Activated effector memory CD4-positive, alpha-beta T cell treated with anti-CD3 and anti-CD28 coated beads, Interleukin-2, amount 50 U/mL, for 16 hours (primary cell): ENCODE results near the gene EPAS1.

Experiments used
- DNase-seq: peaks from one replicate; pipeline ENCODE4 v3.0.0-alpha.2; 2020

Gene EPAS1

DNA sequence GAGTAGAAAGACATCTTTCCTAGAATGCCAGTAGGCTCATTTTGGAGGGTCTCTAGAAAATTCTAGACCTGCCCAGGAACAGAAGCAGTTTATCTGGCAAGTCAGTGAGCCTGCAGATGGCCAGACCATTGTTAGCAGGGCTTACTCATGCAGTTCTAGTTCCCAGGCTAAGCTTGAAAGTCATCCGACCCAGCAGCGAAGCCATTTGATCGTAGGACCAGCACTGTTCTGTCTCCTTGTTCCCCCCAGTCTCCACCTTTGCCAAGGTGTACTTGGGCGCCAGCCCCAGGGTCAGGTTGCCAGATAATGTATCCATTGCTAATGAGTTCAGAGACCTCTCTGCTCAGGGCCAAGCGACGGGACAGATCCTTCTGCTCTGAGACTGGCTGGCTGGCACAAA lies 70.1 kb downstream of the EPAS1 start:
- no peak for DNase-seq

DNA sequence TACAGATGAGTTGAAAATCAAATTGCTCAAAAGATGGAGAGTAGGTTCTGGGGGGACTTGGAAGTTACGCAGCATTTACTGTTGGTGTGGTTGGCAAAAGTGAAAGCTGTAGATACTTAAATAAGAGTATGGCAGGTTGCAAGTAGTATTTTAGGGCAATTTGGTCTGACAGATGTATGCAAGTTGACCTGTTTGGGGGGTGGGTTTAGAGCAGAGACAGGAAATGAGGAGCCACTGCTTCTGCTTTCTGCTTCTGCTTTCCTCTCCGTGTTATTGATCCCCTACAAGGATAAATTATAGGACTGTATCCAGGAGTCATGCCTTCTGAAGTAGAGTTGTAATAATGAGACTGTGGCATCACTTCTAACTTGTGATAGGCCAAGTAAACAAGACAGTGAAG lies 71.2 kb downstream of the EPAS1 start:
- no peak for DNase-seq

DNA sequence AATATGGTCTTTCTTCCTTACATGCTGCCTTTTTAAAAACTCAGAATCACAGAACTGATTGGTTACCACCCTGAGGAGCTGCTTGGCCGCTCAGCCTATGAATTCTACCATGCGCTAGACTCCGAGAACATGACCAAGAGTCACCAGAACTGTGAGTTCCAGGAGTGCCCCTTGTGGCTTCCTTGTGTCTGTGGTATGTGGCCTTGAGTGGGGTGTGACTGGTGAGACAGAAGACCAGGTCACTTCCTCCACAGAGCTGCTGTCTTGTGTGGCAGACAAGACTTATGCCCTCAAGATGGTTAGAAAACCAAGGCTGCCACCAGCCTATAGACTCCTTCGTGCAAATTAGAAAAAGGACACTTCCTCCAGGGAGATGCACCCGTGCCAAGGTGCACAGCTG lies 72.6 kb downstream of the EPAS1 start:
- DNase-seq, result no peak

DNA sequence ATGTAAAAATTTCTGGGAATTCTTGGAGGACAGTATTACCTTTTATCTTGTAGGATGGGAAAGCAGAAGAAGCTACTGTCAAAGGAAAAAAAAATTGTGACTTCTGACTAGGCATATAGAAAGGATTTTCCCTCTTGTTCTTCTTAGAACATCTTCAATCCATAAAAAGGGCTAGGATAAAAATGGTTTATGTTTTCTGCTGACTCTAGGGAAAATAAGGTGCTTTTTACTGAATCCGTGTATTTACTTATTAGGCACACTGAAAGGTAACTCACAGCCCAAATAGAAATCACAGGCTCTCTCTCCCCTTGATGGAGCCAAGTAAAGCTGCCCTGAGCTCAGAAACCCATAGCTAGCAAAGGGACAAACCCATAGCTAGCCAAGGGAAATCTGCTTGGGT lies 74.6 kb downstream of the EPAS1 start:
- DNase-seq, result no peak

DNA sequence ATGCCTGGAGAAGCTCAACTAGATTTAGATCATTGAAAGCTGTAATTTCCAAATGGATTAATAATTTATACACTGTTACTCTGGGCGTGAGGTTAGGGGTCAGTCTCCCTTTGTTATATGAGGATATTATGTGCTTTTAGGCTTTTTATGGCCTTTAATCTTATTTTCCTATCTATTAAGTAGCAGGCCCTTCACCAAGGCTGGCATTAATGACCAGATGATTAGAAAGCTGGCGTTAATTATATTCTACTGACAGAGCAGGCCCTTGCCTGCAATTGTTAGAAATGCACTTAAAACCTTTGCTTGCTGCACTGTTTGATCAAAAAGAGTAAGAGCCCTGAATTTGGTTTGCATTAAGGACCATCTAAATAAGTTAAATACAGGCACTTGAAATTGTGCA lies 75.3 kb downstream of the EPAS1 start:
- DNase-seq, result no peak

DNA sequence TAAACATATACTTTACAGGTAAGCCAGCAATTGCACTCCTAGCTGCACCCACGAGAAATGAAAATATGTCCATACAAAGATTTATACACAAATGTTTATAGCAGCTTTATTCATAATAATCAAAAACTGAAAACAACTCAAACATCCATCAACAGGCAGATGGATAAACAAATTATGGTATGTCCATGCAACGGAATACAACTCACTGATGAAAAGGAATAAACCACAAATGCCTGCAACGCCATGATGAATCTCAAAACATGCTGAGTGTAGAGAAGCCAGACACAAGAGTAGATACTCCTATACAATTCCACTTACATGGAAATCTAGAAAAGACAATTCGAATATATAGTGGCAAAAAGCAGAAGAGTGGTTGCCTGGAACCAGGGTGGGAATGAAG lies 76.0 kb downstream of the EPAS1 start:
- DNase-seq, result no peak

DNA sequence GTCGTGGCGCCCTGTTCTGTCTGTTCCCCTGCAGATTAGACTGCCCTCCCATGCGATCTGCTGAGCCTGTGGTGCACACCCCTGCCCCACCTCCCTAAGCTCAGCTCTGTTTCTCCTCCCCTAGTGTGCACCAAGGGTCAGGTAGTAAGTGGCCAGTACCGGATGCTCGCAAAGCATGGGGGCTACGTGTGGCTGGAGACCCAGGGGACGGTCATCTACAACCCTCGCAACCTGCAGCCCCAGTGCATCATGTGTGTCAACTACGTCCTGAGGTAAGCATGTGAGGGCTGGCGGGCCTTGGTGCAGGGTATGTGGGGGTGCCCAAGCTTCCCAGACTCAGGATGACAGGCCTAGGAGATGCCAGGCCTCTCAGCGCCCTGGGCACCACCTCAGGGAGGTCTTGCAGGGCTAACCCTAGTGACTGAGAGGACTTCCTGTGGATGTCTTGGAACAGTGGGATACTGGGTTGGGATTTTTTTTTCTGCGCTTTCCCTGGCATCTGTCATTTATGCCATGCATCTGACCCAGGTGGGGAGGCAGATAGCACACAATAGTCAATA lies 78.4 kb downstream of the EPAS1 start:
- DNase-seq, result no peak

DNA sequence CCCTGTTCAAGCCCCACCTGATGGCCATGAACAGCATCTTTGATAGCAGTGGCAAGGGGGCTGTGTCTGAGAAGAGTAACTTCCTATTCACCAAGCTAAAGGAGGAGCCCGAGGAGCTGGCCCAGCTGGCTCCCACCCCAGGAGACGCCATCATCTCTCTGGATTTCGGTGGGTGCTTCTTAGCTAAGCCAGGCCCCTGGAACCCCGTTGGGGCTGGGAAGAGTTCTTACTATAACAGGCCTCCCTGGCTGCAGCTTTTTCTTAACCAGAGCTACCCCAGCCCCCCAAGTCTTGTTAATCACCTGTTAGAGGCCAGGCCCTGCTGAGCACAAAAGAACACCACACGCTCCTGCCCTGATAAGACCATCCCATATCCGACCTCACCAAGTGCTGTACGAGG lies 79.4 kb downstream of the EPAS1 start:
- no peak for DNase-seq

DNA sequence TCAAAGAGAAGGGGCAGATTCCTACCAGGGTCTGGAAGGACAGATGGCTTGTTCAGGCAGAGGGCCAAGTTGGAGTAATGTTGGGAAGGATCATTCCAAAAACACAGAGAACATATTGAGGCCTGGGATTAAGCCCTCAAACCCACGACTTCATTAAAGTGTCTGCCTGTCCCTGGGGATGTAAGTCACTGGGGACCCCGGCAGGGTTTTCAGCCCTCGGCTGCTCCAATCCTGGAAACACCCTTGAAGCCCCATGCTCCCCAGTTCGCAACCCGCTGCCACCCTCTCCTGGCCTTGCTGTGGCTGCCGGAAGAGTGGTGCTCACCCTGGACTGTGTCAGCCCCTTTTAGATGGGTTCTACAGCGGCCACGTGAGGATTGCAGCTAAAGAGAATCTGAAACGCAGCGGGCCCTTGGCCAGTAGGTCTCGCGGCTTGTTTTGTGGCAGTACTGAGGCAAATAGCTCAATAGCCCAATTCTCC lies 79.9 kb downstream of the EPAS1 start:
- DNase-seq, result no peak

DNA sequence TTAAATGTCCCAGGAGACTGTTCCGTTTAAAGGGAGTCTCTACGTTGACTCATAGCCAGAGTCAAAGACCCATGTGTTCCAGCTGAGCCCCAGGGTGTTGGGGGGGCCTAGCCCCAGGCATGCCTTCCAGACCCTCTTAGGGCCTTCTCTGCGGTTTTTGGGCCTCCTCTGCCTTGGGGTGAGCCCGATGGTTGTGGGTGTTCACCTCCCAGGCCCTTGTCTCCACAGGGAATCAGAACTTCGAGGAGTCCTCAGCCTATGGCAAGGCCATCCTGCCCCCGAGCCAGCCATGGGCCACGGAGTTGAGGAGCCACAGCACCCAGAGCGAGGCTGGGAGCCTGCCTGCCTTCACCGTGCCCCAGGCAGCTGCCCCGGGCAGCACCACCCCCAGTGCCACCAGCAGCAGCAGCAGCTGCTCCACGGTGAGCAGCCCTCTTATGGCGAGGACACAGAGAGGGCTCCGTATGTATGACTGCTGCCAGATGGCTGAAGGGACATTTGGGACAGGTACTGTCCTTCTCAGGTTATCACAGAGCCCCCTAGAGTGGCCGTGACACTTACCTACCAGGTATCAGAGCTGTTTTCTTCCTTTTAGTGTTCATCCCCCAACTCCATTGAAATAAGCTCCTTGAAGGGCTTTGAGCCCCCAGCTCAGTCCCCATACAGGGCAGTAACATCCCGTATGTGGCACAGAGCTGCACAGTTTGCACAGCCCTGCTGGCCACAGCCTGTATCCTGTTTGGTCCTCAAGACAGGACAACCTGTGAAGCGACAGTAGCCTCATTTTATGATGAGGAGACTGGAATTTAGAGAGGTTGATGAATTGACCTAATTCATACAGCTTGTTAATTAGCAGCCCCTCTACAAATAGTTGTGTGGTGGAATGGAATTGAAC lies 80.7 kb downstream of the EPAS1 start:
- DNase-seq, result no peak

DNA sequence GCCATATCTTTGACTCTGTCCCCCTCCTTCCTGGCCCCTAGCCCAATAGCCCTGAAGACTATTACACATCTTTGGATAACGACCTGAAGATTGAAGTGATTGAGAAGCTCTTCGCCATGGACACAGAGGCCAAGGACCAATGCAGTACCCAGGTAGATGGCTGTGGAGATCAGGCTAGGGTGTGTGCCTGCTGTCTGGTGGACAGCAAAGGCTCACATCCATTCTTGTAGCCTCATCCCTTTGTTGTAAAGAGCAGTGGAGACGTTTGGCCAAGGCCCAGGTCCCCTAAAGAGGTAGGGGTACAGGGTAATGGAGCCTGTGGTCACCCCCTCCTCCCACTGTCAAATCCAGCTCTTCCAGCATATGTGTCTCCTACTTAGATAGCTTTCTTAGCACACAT lies 81.4 kb downstream of the EPAS1 start:
- DNase-seq, result no peak

DNA sequence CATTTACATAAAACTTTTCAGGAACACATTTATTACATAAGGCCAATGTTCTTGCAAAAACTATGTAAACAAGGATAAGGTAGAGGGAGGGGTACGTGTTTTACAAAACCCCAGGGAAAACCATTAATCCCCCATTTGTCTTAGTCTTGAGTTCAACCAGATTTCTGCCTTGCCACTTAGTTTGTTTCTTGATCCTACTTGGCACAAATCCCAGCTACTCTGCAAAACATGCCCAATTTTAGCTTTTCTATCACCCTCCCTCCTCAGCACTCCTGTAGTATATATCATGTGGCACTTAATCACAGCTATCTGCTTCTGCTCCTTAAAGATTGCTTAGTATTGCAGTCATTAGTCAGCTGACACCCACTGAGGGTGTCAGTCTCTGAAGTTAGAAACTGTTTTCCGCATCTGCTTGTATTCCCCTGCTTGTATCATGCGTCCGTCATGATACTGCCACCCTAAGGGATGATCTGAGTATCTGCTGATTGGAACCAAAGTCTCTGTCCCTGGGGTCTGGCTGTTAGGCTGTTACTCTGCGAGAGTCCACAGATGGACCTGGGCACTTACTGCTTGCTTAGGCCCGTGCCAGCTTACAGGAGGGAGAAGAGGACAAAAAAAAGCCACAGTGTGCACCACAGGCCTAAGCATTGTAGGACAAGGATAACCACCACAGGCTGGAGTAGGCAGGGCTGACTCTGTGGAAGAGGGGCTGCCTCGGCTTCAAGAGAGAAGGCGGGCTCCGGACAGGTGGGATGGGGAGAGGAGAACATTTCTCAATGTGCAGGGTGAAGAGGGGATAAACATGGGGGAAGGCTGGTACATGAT lies 82.2 kb downstream of the EPAS1 start:
- DNase-seq, result no peak

DNA sequence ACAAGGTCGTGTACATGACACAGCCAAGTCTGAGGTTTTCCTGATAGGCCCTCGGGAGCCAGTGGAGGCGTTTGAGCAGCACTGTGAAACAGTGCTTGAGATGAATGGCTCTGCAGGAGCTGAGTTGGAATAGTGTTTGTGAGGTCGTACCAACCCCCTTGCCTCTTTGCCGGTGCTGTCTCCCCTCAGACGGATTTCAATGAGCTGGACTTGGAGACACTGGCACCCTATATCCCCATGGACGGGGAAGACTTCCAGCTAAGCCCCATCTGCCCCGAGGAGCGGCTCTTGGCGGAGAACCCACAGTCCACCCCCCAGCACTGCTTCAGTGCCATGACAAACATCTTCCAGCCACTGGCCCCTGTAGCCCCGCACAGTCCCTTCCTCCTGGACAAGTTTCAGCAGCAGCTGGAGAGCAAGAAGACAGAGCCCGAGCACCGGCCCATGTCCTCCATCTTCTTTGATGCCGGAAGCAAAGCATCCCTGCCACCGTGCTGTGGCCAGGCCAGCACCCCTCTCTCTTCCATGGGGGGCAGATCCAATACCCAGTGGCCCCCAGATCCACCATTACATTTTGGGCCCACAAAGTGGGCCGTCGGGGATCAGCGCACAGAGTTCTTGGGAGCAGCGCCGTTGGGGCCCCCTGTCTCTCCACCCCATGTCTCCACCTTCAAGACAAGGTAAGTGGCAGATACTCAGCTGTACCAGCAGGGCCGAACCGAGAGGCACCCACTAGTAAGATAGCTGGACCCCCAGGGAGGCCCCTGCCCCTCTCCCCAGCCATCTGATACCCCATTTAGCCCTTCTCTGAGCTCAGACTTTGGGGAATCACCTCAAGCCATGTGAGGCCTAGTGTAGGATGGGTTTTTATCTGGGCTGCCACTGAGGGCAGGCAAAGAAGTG lies 83.1 kb downstream of the EPAS1 start:
- no peak for DNase-seq

DNA sequence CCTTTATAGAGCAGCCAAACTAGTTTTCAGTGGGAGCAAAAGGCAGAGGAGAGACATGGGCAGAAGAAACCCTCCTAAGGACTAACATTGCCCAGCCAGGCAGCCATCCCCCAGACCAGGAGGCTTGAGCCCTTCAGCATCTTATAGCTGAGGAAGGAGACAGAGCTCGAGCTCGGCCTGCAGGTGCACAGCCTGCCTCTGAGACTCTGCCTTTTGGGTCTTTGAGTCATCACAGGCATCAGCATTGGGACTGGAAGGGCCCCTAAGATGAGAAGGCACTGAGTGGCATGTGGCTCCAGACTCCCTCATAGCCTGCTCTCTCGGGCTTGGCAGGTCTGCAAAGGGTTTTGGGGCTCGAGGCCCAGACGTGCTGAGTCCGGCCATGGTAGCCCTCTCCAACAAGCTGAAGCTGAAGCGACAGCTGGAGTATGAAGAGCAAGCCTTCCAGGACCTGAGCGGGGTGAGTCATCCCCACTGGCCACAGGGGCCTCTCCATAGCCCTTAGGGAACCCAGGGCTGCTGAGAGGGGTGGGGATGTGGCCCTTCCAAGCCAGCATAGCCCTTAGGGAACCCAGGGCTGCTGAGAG lies 84.1 kb downstream of the EPAS1 start:
- no peak for DNase-seq

DNA sequence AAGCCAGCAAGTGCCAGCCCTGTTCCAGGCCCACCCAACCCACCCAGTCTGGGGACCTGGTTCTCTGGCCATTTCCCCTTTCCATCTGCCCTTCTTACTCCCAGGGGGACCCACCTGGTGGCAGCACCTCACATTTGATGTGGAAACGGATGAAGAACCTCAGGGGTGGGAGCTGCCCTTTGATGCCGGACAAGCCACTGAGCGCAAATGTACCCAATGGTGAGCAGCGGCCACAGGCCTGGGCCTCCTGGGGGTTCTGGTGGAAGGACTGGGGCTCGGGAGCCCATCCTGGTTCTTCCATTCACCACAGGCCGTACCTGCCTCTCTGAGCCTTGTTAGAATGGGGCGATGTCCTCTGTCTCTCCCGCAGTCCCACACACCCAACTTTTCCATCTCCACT lies 84.7 kb downstream of the EPAS1 start:
- DNase-seq, result no peak

DNA sequence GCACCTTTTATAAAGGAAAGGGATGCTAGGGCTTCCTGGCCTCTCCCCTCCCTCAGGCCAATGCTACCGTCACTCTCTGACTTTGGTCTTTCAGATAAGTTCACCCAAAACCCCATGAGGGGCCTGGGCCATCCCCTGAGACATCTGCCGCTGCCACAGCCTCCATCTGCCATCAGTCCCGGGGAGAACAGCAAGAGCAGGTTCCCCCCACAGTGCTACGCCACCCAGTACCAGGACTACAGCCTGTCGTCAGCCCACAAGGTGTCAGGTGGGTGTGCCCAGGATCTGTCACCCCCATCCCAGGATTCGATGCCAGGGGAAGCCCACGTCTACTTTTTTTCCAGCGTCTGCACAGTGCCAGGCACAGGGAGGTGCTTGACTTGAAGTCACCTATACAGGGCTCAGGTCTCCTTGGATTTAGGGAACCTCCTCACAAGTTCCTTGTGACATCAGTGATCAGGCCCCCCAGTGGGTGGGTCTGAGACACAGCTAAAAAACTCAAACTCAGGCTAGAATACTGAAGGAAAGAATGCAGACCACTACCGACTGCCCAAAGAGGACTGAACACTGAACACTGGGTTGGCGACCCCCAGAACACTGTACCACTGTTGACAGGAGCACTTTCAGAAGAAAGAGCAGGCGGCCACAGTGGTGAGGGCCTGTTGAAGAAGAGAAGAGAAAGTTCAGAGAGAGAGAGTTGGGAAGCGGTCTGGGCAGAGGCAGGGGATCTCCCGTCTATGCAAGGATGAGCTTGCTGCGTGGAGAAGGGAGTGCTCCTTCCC lies 85.3 kb downstream of the EPAS1 start:
- no peak for DNase-seq

DNA sequence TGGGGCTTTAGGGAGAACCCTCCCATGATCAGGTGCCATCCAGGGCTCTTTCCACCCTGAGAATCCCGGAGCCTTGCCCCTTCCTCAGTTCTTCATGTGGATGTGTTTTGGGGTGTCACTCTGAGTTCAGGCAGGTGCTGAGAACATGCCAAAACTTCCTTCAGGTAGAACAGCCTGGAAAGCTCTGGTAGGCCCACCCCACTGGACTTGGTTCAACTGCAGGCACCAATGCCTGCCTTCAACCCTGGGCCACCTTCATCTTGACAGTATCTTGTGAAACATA lies 85.8 kb downstream of the EPAS1 start:
- no peak for DNase-seq

DNA sequence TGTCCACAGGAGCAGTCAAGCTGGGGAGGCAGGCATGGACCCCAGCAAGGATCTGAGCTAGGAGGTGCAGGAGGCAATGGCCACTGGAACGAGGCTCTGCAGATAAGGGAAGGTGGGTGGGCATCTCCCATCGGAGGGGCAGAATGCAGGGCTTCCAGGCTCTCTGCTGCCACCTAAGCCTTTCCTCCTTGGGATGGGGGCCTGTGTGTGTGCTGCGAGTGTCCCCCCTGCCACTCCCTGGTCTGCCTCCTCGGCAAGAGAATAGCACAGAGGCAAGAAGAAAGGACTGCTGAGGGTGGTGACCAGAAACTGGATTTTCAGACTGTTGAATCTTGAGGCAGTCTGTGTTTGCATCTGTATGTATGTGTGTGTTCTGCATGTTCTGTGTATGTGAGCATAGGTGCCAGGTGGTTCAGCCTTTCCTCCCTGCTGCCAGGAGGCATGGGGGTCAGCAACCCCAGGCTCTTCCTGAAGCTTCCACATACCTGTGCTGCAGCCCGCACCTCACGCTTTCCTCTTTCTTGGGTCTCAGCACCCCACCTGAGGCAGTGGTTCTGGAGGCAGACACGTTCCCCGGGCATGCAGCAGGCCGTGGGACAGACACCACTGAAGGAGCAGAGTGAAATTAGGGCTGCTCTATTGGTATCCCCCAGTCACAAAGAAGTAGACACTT lies 86.7 kb downstream of the EPAS1 start:
- DNase-seq, result no peak

DNA sequence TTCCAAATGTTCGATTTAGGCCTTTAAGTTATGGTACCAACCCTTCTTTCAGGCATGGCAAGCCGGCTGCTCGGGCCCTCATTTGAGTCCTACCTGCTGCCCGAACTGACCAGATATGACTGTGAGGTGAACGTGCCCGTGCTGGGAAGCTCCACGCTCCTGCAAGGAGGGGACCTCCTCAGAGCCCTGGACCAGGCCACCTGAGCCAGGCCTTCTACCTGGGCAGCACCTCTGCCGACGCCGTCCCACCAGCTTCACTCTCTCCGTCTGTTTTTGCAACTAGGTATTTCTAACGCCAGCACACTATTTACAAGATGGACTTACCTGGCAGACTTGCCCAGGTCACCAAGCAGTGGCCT lies 87.2 kb downstream of the EPAS1 start:
- no peak for DNase-seq

DNA sequence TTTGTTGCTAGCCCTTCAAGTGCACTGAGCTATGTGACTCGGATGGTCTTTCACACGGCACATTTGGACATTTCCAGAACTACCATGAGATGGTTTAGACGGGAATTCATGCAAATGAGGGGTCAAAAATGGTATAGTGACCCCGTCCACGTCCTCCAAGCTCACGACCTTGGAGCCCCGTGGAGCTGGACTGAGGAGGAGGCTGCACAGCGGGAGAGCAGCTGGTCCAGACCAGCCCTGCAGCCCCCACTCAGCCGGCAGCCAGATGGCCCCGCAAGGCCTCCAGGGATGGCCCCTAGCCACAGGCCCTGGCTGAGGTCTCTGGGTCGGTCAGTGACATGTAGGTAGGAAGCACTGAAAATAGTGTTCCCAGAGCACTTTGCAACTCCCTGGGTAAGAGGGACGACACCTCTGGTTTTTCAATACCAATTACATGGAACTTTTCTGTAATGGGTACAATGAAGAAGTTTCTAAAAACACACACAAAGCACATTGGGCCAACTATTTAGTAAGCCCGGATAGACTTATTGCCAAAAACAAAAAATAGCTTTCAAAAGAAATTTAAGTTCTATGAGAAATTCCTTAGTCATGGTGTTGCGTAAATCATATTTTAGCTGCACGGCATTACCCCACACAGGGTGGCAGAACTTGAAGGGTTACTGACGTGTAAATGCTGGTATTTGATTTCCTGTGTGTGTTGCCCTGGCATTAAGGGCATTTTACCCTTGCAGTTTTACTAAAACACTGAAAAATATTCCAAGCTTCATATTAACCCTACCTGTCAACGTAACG lies 88.8 kb downstream of the EPAS1 start:
- no peak for DNase-seq
